Mesenteric fat pad (tissue), 1 donor: ENCODE measurements around the gene LRRN2. TPM values are rescaled to one million over a fixed set of nuclear protein-coding genes. Genes with fewer than 3 reads are reported as not detected.
"Not testable (repeated sequence)": the region's sequence is repeated elsewhere in the genome, so short reads cannot be mapped to it uniquely, and the experiment has no call there.

Experiments used
- DNase-seq: peaks from one replicate; pipeline ENCODE4 v3.0.0-alpha.2; 2020; ENCODE audit warnings: low spot score
- total RNA-seq: library from RNA; stranded (reverse); fragmentation: NEBNext Ultra II Directional; extraction: Animal tissue kit (Norgen Biotek cat#: 25700); gene quantifications from one replicate; pipeline ENCODE4 v1.2.1, GENCODE V29; 2021
- donor health status: DM: yes; HTN: yes; CAD: no.

The LRRN2 gene
- total RNA-seq, 1 donor from 2014 or later: 5.7 TPM

- no peak for DNase-seq
These were observed 51.9 kb downstream of the LRRN2 start for GRCh38 chr1:204633665-204634064.

DNA sequence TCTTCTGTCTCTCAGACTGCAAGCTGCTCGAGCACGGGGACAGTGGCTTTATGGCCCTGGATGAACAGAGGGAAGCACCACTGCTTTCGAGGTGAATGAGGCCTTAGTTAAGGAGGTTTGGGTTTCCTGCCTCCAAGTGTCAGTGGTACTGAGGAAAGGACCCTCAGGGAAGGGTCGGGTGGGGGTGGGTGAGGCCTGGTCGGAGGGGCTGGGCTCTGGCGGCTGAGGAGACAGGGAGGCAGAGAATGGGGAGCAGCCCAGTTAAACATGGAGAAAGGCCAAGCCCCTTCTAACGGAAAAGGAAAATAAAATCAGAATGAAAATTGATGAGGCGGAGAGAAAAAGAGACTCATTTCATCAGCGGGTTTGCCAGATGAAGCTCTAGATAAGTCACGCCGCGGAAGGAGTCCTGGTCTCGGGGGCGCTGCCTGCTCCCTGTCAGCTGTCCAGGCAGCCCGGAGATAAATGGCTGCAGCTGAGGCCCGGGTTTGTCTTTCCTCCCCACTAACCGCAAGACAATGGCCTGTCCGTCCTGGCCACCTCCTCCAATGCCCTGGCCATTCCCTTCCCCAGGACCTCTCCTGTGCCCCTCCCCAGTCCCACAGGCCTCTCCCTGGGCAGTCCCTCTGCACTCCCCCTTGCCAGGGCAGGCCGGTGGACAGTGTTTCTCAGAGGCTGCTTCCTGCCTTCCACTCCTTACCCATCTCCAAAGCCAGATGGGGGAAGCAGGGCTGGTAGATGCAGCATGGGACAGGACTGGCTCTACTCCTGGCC lies 55.2 kb downstream of the LRRN2 start:
- DNase-seq: no peak

DNA sequence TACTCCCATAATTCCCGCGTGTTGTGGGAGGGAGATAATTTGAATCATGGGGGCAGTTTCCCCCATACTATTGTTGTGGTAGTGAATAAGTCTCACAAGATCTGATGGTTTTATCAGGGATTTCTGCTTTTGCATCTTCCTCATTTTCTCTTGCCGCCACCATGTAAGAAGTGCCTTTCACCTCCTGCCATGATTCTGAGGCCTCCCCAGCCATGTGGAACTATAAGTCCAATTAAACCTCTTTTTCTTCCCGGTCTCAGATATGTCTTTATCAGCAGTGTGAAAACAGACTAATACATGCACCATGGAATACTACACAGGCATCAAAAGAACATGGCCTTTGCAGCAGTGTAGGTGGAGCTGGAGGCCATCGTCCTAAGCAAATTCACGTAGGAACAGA lies 56.1 kb downstream of the LRRN2 start:
- DNase-seq: not testable (repeated sequence)

- DNase-seq: no peak
These were observed 56.7 kb downstream of the LRRN2 start for GRCh38 chr1:204628868-204629267.

- no peak for DNase-seq
These were observed 58.1 kb downstream of the LRRN2 start for GRCh38 chr1:204627436-204627835.

GRCh38 chr1:204626381-204626780 lies 59.2 kb downstream of the LRRN2 start:
- DNase-seq: no peak

DNA sequence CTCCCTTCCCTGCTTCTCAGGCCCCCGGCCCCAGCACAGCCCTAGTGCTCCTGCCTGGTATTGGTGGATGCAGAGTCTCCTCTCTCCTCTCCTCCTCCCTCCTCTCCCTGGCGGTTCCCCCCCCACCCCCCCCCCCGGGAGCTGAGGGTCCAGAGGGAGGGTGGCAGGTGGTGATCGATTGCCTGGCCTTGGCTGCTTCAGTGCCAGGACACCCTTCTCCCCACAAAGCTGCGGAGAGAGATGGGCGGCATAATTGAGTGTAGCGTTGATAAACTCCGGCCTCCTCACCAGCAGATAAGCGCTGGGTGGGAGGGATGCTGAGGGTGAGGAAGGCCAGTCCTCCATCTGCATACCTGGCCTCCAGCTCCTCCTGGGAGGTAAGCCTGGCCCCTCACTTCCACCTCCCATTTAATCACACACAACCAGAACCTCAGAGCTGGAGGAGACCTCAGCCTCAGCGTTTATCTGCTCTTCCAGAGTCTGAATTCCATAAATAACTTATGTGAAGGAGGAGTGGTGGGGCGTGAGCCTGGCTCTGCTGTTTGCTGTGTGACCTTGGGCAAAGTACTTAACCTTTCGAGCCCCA lies 60.8 kb downstream of the LRRN2 start:
- no peak for DNase-seq

DNA sequence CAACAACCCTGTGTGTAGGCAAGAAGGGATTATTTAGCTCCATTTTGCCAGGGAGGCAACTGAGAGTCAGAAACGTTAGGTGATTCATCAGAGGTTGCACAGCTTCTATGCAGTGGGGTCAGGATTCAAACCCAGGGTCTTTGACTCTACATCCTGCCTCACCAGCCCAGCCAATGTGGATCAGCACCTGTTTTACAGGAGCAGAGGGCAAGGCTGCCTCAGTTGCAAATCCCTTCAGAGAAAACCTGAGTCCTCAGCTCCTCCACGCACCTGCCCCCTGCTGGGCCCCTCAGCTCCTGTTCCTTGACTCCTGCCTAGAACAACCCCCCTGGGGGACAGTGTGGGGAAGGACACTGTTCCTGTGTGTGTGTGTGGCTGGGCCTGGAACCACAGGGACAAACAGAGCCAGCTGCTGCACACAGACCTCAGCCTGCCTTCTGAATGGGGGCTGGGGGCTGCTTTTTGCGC lies 61.6 kb downstream of the LRRN2 start:
- no peak for DNase-seq

GRCh38 chr1:204623365-204623893 lies 62.1 kb downstream of the LRRN2 start:
- DNase-seq: no peak

- DNase-seq: no peak
These were observed 63.5 kb downstream of the LRRN2 start for GRCh38 chr1:204621996-204622395.

DNA sequence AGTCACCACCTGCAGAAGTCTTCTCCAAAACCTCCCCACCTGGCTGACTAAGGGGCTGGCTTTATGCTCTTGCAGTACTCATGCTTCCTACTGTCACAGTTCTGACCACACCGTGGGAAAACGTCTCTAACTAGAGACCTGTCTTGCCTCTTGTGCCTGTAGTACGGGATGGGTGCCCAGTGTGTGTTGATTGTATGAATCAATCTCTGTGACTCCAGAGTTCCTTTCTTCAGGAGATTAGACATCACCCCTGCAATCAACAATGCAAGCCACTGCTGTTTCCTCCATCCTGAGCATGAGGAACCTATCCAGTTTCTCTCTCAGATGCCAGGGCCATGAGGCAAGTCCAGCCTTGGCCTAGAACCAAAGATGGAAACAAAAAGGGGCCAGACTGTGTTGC lies 64.1 kb downstream of the LRRN2 start:
- DNase-seq: no peak

- no peak for DNase-seq
These were observed 65.8 kb downstream of the LRRN2 start for GRCh38 chr1:204619721-204620120.

- no peak for DNase-seq
These were observed 67.3 kb downstream of the LRRN2 start for GRCh38 chr1:204618148-204618760.

GRCh38 chr1:204617256-204618147 lies 68.0 kb downstream of the LRRN2 start:
- no peak for DNase-seq

GRCh38 chr1:204616641-204617040 lies 68.9 kb downstream of the LRRN2 start:
- DNase-seq: no peak

DNA sequence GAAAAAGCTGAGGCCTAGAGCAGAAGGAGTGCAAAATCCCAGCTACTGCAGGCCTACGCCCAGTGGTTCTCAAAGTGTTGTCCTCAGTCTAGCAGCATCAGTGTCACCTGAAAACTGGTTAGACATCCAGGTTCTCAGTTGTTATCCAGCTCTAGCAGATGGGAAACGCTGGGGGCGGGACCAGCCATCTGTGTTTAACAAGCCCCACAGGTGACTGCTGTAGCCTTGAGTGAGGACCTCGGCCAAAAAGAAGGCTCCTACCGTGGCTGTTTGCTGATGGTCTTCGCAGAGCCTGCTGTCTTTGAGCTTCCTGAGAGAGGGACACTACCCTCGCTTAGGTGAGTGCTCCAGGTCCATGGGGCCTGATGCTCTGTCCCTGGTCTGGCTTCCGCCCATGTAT lies 69.7 kb downstream of the LRRN2 start:
- DNase-seq: no peak

DNA sequence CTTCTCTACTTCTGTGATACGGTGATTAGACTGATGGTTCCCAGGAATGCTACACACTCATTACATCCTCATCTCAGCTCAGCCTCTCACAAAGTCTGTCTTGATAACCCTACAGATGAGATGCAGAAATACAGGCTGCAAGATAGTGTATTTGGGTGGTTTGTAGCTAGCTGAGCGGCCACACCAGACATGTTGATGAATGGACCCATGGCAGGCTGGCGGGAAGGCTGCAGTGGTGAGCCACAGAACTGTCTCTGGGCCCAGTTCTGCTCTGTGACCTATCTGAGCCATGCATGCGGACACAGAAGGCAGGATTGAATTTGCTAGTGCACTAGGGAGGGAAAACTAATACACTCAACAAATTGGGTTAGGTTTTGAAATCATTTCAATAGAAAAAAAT lies 71.9 kb downstream of the LRRN2 start:
- DNase-seq: no peak

- DNase-seq: no peak
These were observed 73.2 kb downstream of the LRRN2 start for GRCh38 chr1:204612326-204612725.

DNA sequence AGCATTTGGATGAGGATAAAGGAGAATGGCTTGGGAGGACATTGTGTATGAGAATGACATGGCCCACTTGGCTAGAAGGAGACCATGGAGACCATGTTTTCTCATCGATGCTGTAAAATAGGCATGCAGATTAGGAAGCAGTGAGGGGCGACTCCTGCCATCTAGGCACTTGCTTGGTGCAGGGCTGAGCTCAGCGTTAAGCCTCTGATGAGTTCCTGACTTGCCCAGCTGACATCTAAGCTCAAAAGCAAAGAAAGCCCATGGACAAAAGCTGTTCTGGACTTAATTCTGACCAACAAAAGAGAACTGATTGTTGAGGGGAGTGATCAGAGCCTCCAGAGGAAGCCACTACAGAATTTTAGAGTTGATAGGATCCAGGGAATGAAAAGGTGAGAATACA lies 74.5 kb downstream of the LRRN2 start:
- no peak for DNase-seq

GRCh38 chr1:204607910-204608309 lies 77.6 kb downstream of the LRRN2 start:
- DNase-seq: no peak

- DNase-seq: no peak
These were observed 79.7 kb downstream of the LRRN2 start for GRCh38 chr1:204605791-204606190.
